Skin epidermis (tissue), 12 donors: ENCODE data around the gene SMTNL1.

Experiments
- H3K27ac ChIP-seq, 21 experiments: fragments of 200-600 bp; sonication (generic) in 11 of 21; one replicate each; pipeline ENCODE4 v1.5.0; 2020; ENCODE audit warnings: mild to moderate bottlenecking in 3 of 21, inconsistent platforms in 2 of 21, moderate library complexity in 2 of 21
- H3K4me3 ChIP-seq, 7 experiments: fragments of 200-600 bp; sonication (generic) in 2 of 7; one replicate each; pipeline ENCODE4 v1.5.0; 2020; ENCODE audit warnings: inconsistent platforms in 2 of 7, mild to moderate bottlenecking in 2 of 7, moderate library complexity in 1 of 7

Gene SMTNL1

GRCh38 chr11:57539342-57539741 is 1.9 kb downstream of the SMTNL1 start:
- Histone ChIP-seq H3K4me3 (no peak overlapping the region), H3K27ac (no peak overlapping the region)

- Histone ChIP-seq H3K4me3 (no peak overlapping the region), H3K27ac (no peak overlapping the region)
These were observed 3.8 kb downstream of the SMTNL1 start for GRCh38 chr11:57541169-57541568.

GRCh38 chr11:57542582-57542981 is 5.2 kb downstream of the SMTNL1 start:
- no peak overlapping the region for H3K27ac ChIP-seq
- no peak overlapping the region for H3K4me3 ChIP-seq

GRCh38 chr11:57543593-57543992 is 6.2 kb downstream of the SMTNL1 start:
- no peak overlapping the region for H3K4me3 ChIP-seq
- no peak overlapping the region for H3K27ac ChIP-seq

GRCh38 chr11:57544566-57544965 is 7.2 kb downstream of the SMTNL1 start:
- Histone ChIP-seq H3K27ac (no peak overlapping the region), H3K4me3 (no peak overlapping the region)

GRCh38 chr11:57545883-57546282 is 8.5 kb downstream of the SMTNL1 start:
- H3K27ac ChIP-seq: no peak overlapping the region

GRCh38 chr11:57546451-57546850 is 9.1 kb downstream of the SMTNL1 start:
- Histone ChIP-seq H3K4me3 (no peak overlapping the region), H3K27ac (no peak overlapping the region)

More at GRCh38 chr11:57545883-57546282, 8.5 kb downstream of the SMTNL1 start:
- H3K4me3 ChIP-seq: no peak overlapping the region

GRCh38 chr11:57546869-57547475 is 9.6 kb downstream of the SMTNL1 start:
- Histone ChIP-seq H3K4me3 (no peak overlapping the region), H3K27ac (peak overlapping the region in 1 of 21 experiments; percentile 17)

- Histone ChIP-seq H3K27ac (peak overlapping the region in 3 of 21 experiments; percentile 3 to 12 (median 11)), H3K4me3 (no peak overlapping the region)
These were observed 10.5 kb downstream of the SMTNL1 start for GRCh38 chr11:57547854-57548377.

- no peak overlapping the region for H3K4me3 ChIP-seq
- no peak overlapping the region for H3K27ac ChIP-seq
These were observed 12.6 kb downstream of the SMTNL1 start for GRCh38 chr11:57549983-57550382.

GRCh38 chr11:57551941-57552340 is 14.5 kb downstream of the SMTNL1 start:
- Histone ChIP-seq H3K4me3 (no peak overlapping the region), H3K27ac (no peak overlapping the region)

GRCh38 chr11:57552479-57552878 is 15.1 kb downstream of the SMTNL1 start:
- H3K27ac ChIP-seq: no peak overlapping the region
- no peak overlapping the region for H3K4me3 ChIP-seq

- H3K4me3 ChIP-seq: no peak overlapping the region
- H3K27ac ChIP-seq: no peak overlapping the region
These were observed 18.0 kb downstream of the SMTNL1 start for GRCh38 chr11:57555393-57555792.

GRCh38 chr11:57556041-57556440 is 18.6 kb downstream of the SMTNL1 start:
- Histone ChIP-seq H3K4me3 (no peak overlapping the region), H3K27ac (no peak overlapping the region)

GRCh38 chr11:57560146-57560545 is 22.8 kb downstream of the SMTNL1 start:
- no peak overlapping the region for H3K27ac ChIP-seq
- H3K4me3 ChIP-seq: no peak overlapping the region

- Histone ChIP-seq H3K4me3 (no peak overlapping the region), H3K27ac (no peak overlapping the region)
These were observed 25.2 kb downstream of the SMTNL1 start for GRCh38 chr11:57562596-57562995.

GRCh38 chr11:57566005-57566904 is 28.9 kb downstream of the SMTNL1 start:
- Histone ChIP-seq H3K27ac (peak overlapping the region in 20 of 21 experiments; percentile 41 to 98 (median 84)), H3K4me3 (peak overlapping the region; percentile 53 to 95 (median 83))

- Histone ChIP-seq H3K4me3 (peak overlapping the region; percentile 53 to 95 (median 83)), H3K27ac (peak overlapping the region; percentile 41 to 98 (median 84))
These were observed 29.6 kb downstream of the SMTNL1 start for GRCh38 chr11:57566905-57567514.

GRCh38 chr11:57567515-57568329 is 30.3 kb downstream of the SMTNL1 start, which contains the start of gene UBE2L6:
Gene UBE2L6, minus strand, starts transcription at chr11:57567672. Its CDS starts 61 bp downstream, at chr11:57567611.
- Histone ChIP-seq H3K4me3 (peak within 1 kb of the TSS; percentile 53 to 95 (median 83)), H3K27ac (peak within 1 kb of the TSS; percentile 41 to 98 (median 84))
